Measurements from ENCODE around the gene TASP1. TPM values are rescaled to one million over a fixed set of nuclear protein-coding genes. Genes with fewer than 3 reads are reported as not detected.

TASP1 gene
- total and polyA plus RNA-seq, 7 donors = 4.8 to 13.0 (median 8.3) TPM

GRCh38 chr20:13455713-13456112, 183.0 kb downstream of the TASP1 start:
- no peak overlapping the region for H3K27ac ChIP-seq
- TF ChIP-seq EP300 (IDR thresholded peaks at IDR 0.05) (no peak), POLR2A (IDR thresholded peaks at IDR 0.05) (no peak), POLR2AphosphoS5 (IDR thresholded peaks at IDR 0.05) (no peak)
- TF ChIP-seq, protein P1, sequence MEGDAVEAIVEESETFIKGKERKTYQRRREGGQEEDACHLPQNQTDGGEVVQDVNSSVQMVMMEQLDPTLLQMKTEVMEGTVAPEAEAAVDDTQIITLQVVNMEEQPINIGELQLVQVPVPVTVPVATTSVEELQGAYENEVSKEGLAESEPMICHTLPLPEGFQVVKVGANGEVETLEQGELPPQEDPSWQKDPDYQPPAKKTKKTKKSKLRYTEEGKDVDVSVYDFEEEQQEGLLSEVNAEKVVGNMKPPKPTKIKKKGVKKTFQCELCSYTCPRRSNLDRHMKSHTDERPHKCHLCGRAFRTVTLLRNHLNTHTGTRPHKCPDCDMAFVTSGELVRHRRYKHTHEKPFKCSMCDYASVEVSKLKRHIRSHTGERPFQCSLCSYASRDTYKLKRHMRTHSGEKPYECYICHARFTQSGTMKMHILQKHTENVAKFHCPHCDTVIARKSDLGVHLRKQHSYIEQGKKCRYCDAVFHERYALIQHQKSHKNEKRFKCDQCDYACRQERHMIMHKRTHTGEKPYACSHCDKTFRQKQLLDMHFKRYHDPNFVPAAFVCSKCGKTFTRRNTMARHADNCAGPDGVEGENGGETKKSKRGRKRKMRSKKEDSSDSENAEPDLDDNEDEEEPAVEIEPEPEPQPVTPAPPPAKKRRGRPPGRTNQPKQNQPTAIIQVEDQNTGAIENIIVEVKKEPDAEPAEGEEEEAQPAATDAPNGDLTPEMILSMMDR (IDR thresholded peaks at IDR 0.05) = no peak
- H3K4me1 ChIP-seq = peaks cover 0 to 9% (median 4%) of the 10 kb centered on the region in 4 donors
- intact Hi-C loops (cut with DNase I) = no loop called here
- no peaks in the 10 kb centered on the region for H3K9me3 ChIP-seq
- H3K36me3 ChIP-seq = no peaks in the 10 kb centered on the region
- 75 to 86% methylated on average over 3 of the region's 3 CpGs for WGBS, 2 donors
- H3K4me3 ChIP-seq = no peak overlapping the region
- H3K27me3 ChIP-seq = no peaks in the 10 kb centered on the region
- no peak for DNase-seq

DNA sequence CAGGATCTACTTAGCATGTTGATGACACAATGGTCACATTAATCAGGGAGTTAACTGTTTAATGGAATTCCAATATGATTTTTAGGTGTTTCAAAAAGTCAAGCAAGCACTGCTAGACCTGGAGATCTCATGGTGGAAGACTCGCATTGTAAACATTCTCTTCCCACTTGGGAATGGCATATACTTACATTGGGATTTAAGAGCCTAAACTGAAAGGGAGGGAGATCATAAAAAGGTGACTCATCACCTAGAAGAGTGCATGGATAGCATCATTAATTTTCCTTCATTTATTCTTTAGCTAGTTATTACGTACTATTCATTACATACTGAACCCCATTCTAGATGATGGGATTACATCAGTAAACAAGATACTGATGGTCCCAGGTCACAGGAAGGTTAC, 185.4 kb downstream of the TASP1 start:
- Histone ChIP-seq H3K36me3 (no peaks in the 10 kb centered on the region), H3K4me1 (peaks cover 0 to 9% (median 4%) of the 10 kb centered on the region in 4 donors), H3K4me3 (no peak overlapping the region), H3K27ac (no peak overlapping the region), H3K9me3 (no peaks in the 10 kb centered on the region), H3K27me3 (no peaks in the 10 kb centered on the region)
- TF ChIP-seq, protein P1 (IDR thresholded peaks at IDR 0.05) = no peak
- TF ChIP-seq EP300 (IDR thresholded peaks at IDR 0.05) (no peak), POLR2AphosphoS5 (IDR thresholded peaks at IDR 0.05) (no peak), POLR2A (IDR thresholded peaks at IDR 0.05) (no peak)
- 95 to 96% methylated on average over 2 of the region's 2 CpGs for WGBS, 2 donors
- DNase-seq = no peak
- intact Hi-C loops (cut with DNase I) = no loop called here

DNA sequence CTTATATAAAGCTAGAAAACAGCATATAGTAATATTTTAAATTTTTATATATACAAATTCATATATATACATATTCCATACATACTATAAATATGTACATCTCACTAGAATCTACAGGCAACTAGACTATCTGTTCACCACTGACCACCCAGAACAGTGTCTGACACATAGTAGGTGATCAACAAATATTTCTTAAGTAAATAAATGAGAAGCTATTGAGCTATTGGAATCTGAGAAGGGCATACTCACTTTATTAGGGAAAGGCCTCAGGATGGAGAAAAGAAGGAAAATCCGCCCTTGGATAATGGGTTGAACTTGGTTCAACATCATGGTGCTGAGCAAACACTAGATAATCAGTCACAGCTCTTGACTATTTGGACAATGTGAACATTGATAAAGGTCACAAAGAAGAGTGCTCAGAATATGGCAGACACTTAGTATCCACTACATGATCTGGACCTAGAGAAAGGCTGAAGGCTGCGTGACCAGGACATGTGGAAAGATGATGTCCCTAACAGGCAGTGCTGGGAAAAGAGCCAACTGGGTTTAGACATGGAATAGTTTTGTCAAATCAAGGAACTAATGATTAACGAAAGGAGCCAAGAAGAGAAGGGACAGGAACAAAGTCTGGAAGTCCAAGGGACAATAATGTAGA, 186.1 kb downstream of the TASP1 start:
- 81 to 97% methylated on average over 3 of the region's 3 CpGs for WGBS, 2 donors
- TF ChIP-seq, protein P1 (IDR thresholded peaks at IDR 0.05) = no peak
- no peak for TF ChIP-seq POLR2A (IDR thresholded peaks at IDR 0.05)
- TF ChIP-seq POLR2AphosphoS5 (IDR thresholded peaks at IDR 0.05) = no peak
- TF ChIP-seq EP300 (IDR thresholded peaks at IDR 0.05) = no peak
- peaks cover 0 to 9% (median 4%) of the 10 kb centered on the region in 4 donors for H3K4me1 ChIP-seq
- no peaks in the 10 kb centered on the region for H3K36me3 ChIP-seq
- H3K4me3 ChIP-seq = no peak overlapping the region
- H3K27me3 ChIP-seq = no peaks in the 10 kb centered on the region
- no peak overlapping the region for H3K27ac ChIP-seq
- DNase-seq = no peak
- no peaks in the 10 kb centered on the region for H3K9me3 ChIP-seq
- intact Hi-C loops (cut with DNase I) = no loop called here

DNA sequence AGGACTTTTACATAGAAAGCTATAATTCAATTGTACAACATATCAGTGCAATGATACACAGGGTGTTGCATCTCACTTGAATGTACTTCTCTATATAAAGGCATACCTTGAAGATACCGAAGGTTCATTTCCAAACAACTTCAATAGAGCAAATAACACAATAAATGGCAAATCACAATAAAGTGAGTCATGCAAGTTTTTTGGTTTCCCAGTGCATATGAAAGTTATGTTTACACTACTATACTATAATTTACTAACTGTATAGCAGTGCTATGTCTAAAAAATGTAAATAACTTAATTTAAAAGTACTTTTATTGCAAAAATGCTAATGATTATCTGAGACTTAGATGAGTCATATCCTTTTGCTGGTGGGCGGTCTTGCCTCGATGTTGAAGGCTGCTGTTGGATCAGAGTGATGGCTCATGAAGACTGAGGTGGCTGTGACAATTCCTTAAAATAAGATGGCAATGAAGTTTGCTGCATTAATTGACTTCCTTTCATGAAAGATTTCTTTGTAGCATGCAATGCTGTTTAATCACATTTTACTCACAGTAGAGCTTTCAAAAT, 188.8 kb downstream of the TASP1 start:
- WGBS, 2 donors = 84 to 87% methylated on average over 3 of the region's 3 CpGs
- DNase-seq = no peak
- Histone ChIP-seq H3K4me1 (peaks cover 0 to 7% (median 4%) of the 10 kb centered on the region in 4 donors), H3K27me3 (no peaks in the 10 kb centered on the region), H3K9me3 (no peaks in the 10 kb centered on the region), H3K4me3 (no peak overlapping the region), H3K36me3 (no peaks in the 10 kb centered on the region), H3K27ac (no peak overlapping the region)
- intact Hi-C loops (cut with DNase I) = no loop called here
- TF ChIP-seq, protein P1 (IDR thresholded peaks at IDR 0.05) = no peak
- TF ChIP-seq EP300 (IDR thresholded peaks at IDR 0.05) (no peak), POLR2A (IDR thresholded peaks at IDR 0.05) (no peak), POLR2AphosphoS5 (IDR thresholded peaks at IDR 0.05) (no peak)
